Sciatic nerve (tissue), 2 donors: ENCODE data around the gene CNTN5. TPM values are rescaled to one million over a fixed set of nuclear protein-coding genes. Genes with fewer than 3 reads are reported as not detected.
A peak's percentile ranks its signal among the peaks of the same experiment; 100 is the strongest.

ENCODE experiments used
- ATAC-seq: fragments of 200-7000 bp; cut with Tn5 transposase; one replicate; pipeline ENCODE4 v1.9.1; 2020; ENCODE audit warnings: mild to moderate bottlenecking, moderate library complexity
- DNase-seq: peaks from one replicate; pipeline ENCODE4 v3.0.0-alpha.2; 2020; ENCODE audit warnings: low spot score
- intact Hi-C: fragments of 100-400 bp; cut with DNase I; formaldehyde crosslinking; loops from one replicate; pipeline ENCODE4 v1.14.2; 2022
- total RNA-seq: library from RNA; stranded (reverse); fragmentation: NEBNext Ultra II Directional; extraction: Animal tissue kit (Norgen Biotek cat#: 25700); gene quantifications from one replicate; pipeline ENCODE4 v1.2.1, GENCODE V29; 2021
- donor health status: DM: no; HTN: no; CAD: no.
- donor health status: DM: no; HTN: no; CAD: no.

The CNTN5 gene
- total RNA-seq, 1 donor from 2014 or later = not detected

GRCh38 chr11:99443276-99443675 is 422.5 kb downstream of the CNTN5 start:
- intact Hi-C loops = loop anchor here (5.0 kb wide), 1 partner anchor 1919 kb away; no protein-coding TSS in a partner anchor
- ATAC-seq = no peak
- no peak for DNase-seq

GRCh38 chr11:99446400-99446799 is 425.7 kb downstream of the CNTN5 start:
- no peak for DNase-seq
- intact Hi-C loops = no loop called here
- ATAC-seq = no peak

GRCh38 chr11:99449345-99449744 is 428.6 kb downstream of the CNTN5 start:
- ATAC-seq (no peak), DNase-seq (no peak)
- intact Hi-C loops = no loop called here

GRCh38 chr11:99452075-99452474 is 431.3 kb downstream of the CNTN5 start:
- intact Hi-C loops = no loop called here
- ATAC-seq (no peak), DNase-seq (no peak)

- intact Hi-C loops = no loop called here
- DNase-seq (no peak), ATAC-seq (no peak)
These were observed 441.2 kb downstream of the CNTN5 start for GRCh38 chr11:99461913-99462312.

GRCh38 chr11:99464985-99465384 is 444.2 kb downstream of the CNTN5 start:
- ATAC-seq (no peak), DNase-seq (no peak)
- intact Hi-C loops = no loop called here

GRCh38 chr11:99489581-99489980 is 468.8 kb downstream of the CNTN5 start:
- intact Hi-C loops = no loop called here
- DNase-seq (no peak), ATAC-seq (no peak)

- intact Hi-C loops = no loop called here
- DNase-seq (no peak), ATAC-seq (no peak)
These were observed 473.3 kb downstream of the CNTN5 start for GRCh38 chr11:99494065-99494464.

- ATAC-seq = no peak
- no peak for DNase-seq
- intact Hi-C loops = no loop called here
These were observed 480.9 kb downstream of the CNTN5 start for GRCh38 chr11:99501655-99502054.

- DNase-seq (no peak), ATAC-seq (peak; percentile 60)
- intact Hi-C loops = no loop called here
These were observed 484.6 kb downstream of the CNTN5 start for GRCh38 chr11:99505316-99505715.

- ATAC-seq (no peak), DNase-seq (no peak)
- intact Hi-C loops = no loop called here
These were observed 485.1 kb downstream of the CNTN5 start for GRCh38 chr11:99505831-99506230.

- no peak for DNase-seq
- ATAC-seq = no peak
- intact Hi-C loops = no loop called here
These were observed 489.1 kb downstream of the CNTN5 start for GRCh38 chr11:99509863-99510262.

GRCh38 chr11:99513368-99513767 is 492.6 kb downstream of the CNTN5 start:
- DNase-seq (no peak), ATAC-seq (no peak)
- intact Hi-C loops = no loop called here

- intact Hi-C loops = no loop called here
- ATAC-seq (no peak), DNase-seq (no peak)
These were observed 498.3 kb downstream of the CNTN5 start for GRCh38 chr11:99519095-99519494.

GRCh38 chr11:99522467-99523173 is 501.9 kb downstream of the CNTN5 start:
- DNase-seq = no peak
- ATAC-seq = no peak
- intact Hi-C loops = no loop called here

GRCh38 chr11:99531468-99531867 is 510.7 kb downstream of the CNTN5 start:
- no peak for DNase-seq
- no peak for ATAC-seq
- intact Hi-C loops = no loop called here

GRCh38 chr11:99534812-99535211 is 514.1 kb downstream of the CNTN5 start:
- intact Hi-C loops = no loop called here
- DNase-seq (no peak), ATAC-seq (no peak)

- ATAC-seq (no peak), DNase-seq (no peak)
- intact Hi-C loops = no loop called here
These were observed 514.7 kb downstream of the CNTN5 start for GRCh38 chr11:99535406-99535805.

GRCh38 chr11:99535819-99536218 is 515.1 kb downstream of the CNTN5 start:
- intact Hi-C loops = no loop called here
- DNase-seq = no peak
- no peak for ATAC-seq

GRCh38 chr11:99537681-99538080 is 516.9 kb downstream of the CNTN5 start:
- intact Hi-C loops = no loop called here
- ATAC-seq (no peak), DNase-seq (no peak)

- intact Hi-C loops = no loop called here
- no peak for ATAC-seq
- DNase-seq = no peak
These were observed 524.9 kb downstream of the CNTN5 start for GRCh38 chr11:99545616-99546015.
